Measurements from ENCODE around the gene CLK4. TPM values are rescaled to one million over a fixed set of nuclear protein-coding genes. Genes with fewer than 3 reads are reported as not detected.

Gene CLK4
- total RNA-seq, 1 donor from 2014 or later = 18.0 TPM

- no peak for DNase-seq (ENCODE audit: extremely low read depth, low read depth, low spot score)
Observed at GRCh38 chr5:178560911-178561310, 65.9 kb downstream of the CLK4 start.

GRCh38 chr5:178557416-178557815 is 69.4 kb downstream of the CLK4 start:
- no peak for DNase-seq (ENCODE audit: extremely low read depth, low read depth, low spot score)

- no peak for DNase-seq (ENCODE audit: extremely low read depth, low read depth, low spot score)
Observed at GRCh38 chr5:178555771-178556211, 71.1 kb downstream of the CLK4 start.

- DNase-seq (ENCODE audit: extremely low read depth, low read depth, low spot score) = no peak
Observed at GRCh38 chr5:178555005-178555404, 71.8 kb downstream of the CLK4 start.

GRCh38 chr5:178554311-178554710 is 72.5 kb downstream of the CLK4 start:
- DNase-seq (ENCODE audit: extremely low read depth, low read depth, low spot score) = no peak

- no peak for DNase-seq (ENCODE audit: extremely low read depth, low read depth, low spot score)
Observed at GRCh38 chr5:178553517-178553916, 73.3 kb downstream of the CLK4 start.

Other genes starting within 250 kb of the CLK4 start
- gene COL23A1, start 36.7 kb downstream of the CLK4 start, total RNA-seq = 0.05 TPM in 1 of 2 replicates, not detected in the other
- 7.6 and 13.0 TPM in 2 replicates for gene ZNF354A, start 103.6 kb upstream of the CLK4 start, total RNA-seq
- 9.4 and 10.7 TPM in 2 replicates for gene ZNF354B, start 232.9 kb upstream of the CLK4 start, total RNA-seq